Stomach (tissue), 4 donors: ENCODE measurements around the gene TTLL1.

ENCODE experiments used
- EP300 ChIP-seq: sonication (generic); formaldehyde crosslinking; IDR thresholded peaks from one replicate; pipeline ENCODE4 v1.6.1; 2017; ENCODE audit warnings: antibody characterized with exemption
- POLR2A ChIP-seq, 4 donors: fragments of 450-650 bp; IDR thresholded peaks; one replicate each; pipeline ENCODE4 v1.6.1; 2016; ENCODE audit warnings: antibody characterized with exemption in 4 of 4, control low read depth in 2 of 4, mild to moderate bottlenecking in 1 of 4, moderate library complexity in 1 of 4
- POLR2AphosphoS5 ChIP-seq, 3 donors: sonication (generic); formaldehyde crosslinking; IDR thresholded peaks; one replicate each; pipeline ENCODE4 v1.6.1; 2016; ENCODE audit warnings: antibody characterized with exemption in 3 of 3
- TF ChIP-seq, protein P1 (sequence below), 7 experiments: fragments of 450-650 bp in 4 of 7; fragments of 200-600 bp in 3 of 7; sonication (generic) in 3 of 7; IDR thresholded peaks; one replicate each; pipeline ENCODE4 v1.5.1; 2016 to 2019; ENCODE audit warnings: antibody characterized with exemption in 7 of 7, control low read depth in 2 of 7, mild to moderate bottlenecking in 1 of 7

DNA sequence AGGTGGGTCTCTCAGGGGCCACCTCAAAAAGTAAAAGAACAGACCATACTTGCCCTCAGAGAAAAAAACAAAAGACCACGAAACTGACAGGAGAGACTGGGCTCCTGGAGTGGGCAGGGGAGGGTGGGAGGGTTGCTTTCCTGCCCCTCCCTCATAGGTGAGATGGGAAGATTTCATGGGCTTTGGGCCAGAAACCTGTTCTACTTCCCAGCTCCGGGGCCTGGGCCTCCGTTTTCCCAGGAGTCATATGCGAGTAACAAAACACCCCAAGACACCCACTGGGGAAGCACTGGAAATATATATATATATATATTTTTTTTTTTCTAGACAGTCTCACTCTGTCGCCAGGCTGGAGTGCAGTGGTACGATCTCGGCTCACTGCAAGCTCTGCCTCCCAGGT is 31.6 kb downstream of the TTLL1 start:
- no peak for TF ChIP-seq POLR2A (IDR thresholded peaks at IDR 0.05)
- no peak for TF ChIP-seq POLR2AphosphoS5 (IDR thresholded peaks at IDR 0.05)
- TF ChIP-seq, protein P1, sequence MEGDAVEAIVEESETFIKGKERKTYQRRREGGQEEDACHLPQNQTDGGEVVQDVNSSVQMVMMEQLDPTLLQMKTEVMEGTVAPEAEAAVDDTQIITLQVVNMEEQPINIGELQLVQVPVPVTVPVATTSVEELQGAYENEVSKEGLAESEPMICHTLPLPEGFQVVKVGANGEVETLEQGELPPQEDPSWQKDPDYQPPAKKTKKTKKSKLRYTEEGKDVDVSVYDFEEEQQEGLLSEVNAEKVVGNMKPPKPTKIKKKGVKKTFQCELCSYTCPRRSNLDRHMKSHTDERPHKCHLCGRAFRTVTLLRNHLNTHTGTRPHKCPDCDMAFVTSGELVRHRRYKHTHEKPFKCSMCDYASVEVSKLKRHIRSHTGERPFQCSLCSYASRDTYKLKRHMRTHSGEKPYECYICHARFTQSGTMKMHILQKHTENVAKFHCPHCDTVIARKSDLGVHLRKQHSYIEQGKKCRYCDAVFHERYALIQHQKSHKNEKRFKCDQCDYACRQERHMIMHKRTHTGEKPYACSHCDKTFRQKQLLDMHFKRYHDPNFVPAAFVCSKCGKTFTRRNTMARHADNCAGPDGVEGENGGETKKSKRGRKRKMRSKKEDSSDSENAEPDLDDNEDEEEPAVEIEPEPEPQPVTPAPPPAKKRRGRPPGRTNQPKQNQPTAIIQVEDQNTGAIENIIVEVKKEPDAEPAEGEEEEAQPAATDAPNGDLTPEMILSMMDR (IDR thresholded peaks at IDR 0.05) = no peak
- TF ChIP-seq EP300 = no peak
